Activated T-cell treated with anti-CD3 and anti-CD28 coated beads for 1 hour (primary cell): ENCODE measurements around the gene PDIK1L.
A peak's percentile ranks its signal among the peaks of the same experiment; 100 is the strongest.

Source experiments
- DNase-seq: peaks from one replicate; pipeline ENCODE4 v3.0.0-alpha.2; 2020; ENCODE audit warnings: low read depth

PDIK1L gene

GRCh38 chr1:26111530-26112406 is at the start of gene PDIK1L:
Gene PDIK1L (plus strand): TSS chr1:26111824. CDS start chr1:26114309, 2,485 bp downstream.
- DNase-seq: peak; percentile 94

GRCh38 chr1:26064553-26064952 is 47.1 kb upstream of the PDIK1L start:
- no peak for DNase-seq

DNA sequence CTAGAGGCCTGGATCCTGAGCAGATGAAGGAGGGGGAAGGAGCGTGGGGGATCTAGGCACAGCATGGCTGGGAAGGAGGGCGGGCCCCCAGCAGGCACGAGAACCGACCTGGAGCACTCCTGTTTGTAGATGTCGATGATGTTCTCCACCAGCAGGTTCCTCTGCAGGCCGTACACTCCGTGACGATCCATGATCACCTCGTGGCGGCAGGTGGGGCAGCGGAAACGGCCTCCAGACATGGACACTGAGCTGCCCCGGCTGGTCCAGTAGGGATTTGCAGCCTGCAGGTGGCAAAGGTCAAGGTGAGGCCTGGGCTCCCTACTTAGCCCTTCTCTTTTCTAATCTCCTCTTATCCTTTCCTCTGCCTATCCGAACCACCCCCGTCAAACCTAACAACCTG is 45.5 kb upstream of the PDIK1L start:
- no peak for DNase-seq

- no peak for DNase-seq
Measured at GRCh38 chr1:26066857-26067256, 44.8 kb upstream of the PDIK1L start.

DNA sequence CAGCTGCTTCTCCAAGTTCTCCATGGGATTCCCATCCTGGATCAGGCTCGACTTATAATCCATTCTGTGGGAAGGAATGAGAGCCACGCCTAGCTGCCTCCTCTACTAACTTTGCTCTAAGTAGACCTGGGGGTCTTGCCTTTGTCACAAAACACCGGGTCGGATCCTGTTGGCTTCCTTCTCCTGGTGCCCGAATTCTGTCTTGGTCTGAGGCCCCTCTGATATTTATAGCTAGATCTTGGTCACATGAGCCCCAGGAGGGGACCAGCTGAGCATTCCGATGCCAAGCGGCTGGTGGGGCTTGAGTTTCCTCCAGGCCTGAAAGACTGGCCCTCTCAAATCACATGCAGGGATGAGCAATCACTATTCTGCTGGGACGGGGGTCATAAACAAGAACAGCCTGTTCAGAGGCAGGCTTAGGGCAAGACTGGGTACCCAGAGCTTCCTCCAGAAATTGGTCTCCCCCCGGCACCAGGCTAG is 44.2 kb upstream of the PDIK1L start, which contains the start of gene TRIM63:
Gene TRIM63, minus strand, starts transcription at position 199 of the 480 bp plus-strand sequence. Its CDS starts 136 bp downstream, at position 63.
- DNase-seq: no peak

GRCh38 chr1:26069941-26070295 is 41.7 kb upstream of the PDIK1L start:
- DNase-seq: no peak

DNA sequence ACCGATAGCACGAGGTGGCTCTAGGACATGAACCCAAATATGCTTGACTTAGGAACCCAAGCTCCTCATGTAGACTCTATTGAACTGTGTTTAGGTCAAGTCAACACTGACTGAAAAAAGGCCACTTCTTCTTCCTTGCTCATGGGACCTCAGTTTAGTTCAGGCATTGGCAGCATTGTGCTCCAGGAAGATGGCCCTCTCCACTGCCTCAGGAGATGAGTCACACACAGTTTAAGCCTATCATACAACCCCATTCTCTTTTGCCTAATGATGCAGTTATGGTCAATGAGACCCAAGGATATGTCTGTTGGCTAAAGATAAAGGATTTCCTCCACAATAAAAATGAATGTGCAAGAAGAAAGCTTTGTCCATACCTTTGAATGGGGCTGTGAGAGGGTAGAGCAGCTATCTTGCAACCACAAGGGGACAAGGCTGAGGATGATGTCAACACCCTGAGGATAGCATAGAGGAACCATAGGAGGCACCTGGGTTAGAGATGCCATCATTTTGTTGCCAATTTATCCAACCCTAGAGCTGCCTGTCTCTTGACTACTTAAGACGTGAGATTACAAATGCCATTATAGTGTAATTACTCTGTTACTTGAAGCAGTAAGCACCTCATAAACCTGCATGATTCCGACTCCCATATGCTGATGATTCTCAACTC is 41.2 kb upstream of the PDIK1L start:
- DNase-seq: no peak

- no peak for DNase-seq
Measured at GRCh38 chr1:26070963-26071342, 40.7 kb upstream of the PDIK1L start.

GRCh38 chr1:26072305-26072704 is 39.3 kb upstream of the PDIK1L start:
- DNase-seq: no peak

DNA sequence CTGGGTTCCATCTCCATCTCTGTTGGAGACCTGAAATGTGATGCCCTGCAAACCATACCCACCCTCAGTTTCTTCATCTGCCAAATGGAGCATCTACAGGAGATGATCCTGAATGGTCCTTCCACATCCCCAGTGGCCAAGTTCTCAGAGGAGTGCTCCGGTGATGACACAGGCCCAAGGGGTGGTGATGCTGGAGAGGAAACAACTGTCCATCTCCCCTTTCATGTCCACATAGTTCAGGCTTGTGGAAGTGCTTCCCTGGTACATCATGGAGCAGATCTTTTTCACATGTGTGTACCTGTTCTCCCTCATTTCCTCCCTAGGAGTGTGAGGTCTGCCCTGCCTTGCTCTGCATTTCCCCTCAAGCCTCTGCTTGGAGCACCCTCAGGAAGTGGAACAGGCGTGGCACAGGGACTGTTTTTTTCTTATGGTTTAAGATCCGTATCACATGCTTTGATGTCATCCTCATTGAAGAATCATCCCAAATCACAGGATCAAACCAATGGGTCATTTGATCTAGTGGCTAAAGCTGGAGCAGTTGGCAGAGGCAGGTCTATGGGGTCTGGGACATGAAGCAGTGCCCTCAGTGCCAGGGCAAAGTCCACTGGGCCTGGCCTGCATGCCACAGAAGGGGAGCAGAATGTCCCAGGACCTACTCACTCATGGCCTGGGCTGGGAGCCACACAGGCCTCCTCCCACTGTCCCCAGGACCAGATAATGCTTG is 36.0 kb upstream of the PDIK1L start:
- no peak for DNase-seq

GRCh38 chr1:26077524-26077923 is 34.1 kb upstream of the PDIK1L start:
- DNase-seq: no peak

GRCh38 chr1:26078286-26079177 is 33.1 kb upstream of the PDIK1L start:
- DNase-seq: no peak

DNA sequence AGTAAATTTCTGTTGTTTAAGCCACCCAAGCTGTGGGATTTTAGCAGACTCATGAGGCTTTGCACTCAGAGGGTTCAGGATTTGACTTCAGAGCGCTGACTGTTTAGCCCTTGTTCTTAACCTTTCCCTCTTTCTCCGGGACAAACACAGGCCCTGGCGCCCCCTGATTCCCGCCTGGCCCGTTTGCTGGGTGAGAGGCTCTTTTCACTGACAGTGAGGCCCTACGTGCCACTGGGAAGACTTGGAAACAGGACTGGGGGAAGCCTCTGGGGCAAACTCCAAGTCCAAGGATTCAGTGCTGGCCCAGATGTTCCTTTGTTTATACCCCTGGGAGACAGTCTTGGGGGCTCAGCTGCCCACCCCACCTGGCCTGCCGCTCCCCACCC is 32.5 kb upstream of the PDIK1L start:
- DNase-seq: no peak

DNA sequence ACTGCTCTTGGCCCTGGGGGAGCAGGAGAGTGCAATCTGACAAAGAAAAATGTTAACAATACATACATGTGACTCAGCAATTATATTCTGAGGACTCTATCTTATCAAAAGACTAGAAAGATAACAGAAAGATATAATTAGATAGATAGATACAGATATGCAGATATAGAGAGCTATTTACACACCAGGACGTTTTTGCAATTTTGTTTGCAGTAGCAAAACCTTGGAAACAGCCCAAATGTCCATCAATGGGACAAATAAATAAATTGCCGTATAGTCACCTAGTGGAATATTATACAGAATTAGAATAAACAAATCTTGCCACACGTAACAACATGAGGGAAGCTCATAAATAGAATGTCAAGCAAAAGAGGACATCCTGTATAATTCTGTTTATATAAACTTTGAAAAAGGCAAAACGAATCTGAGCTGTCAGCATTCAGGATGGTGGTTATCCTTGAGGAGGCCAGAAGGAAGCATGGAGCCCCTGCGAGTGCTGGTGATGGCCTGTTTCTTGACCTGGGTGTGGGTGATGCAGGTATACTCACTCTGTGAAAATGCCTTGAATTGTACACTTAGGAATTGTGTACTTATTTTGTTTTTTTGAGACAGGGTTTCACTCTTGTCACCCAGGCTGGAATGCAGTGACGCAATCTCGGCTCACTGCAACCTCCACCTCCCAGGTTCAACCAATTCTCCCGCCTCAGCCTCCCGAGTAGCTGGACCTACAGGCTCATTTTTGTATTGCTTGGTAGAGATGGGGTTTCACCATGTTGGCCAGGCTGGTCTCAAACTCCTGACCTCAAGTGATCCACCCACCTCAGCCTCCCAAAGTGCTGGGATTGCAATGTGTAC is 31.4 kb upstream of the PDIK1L start:
- DNase-seq: no peak

DNA sequence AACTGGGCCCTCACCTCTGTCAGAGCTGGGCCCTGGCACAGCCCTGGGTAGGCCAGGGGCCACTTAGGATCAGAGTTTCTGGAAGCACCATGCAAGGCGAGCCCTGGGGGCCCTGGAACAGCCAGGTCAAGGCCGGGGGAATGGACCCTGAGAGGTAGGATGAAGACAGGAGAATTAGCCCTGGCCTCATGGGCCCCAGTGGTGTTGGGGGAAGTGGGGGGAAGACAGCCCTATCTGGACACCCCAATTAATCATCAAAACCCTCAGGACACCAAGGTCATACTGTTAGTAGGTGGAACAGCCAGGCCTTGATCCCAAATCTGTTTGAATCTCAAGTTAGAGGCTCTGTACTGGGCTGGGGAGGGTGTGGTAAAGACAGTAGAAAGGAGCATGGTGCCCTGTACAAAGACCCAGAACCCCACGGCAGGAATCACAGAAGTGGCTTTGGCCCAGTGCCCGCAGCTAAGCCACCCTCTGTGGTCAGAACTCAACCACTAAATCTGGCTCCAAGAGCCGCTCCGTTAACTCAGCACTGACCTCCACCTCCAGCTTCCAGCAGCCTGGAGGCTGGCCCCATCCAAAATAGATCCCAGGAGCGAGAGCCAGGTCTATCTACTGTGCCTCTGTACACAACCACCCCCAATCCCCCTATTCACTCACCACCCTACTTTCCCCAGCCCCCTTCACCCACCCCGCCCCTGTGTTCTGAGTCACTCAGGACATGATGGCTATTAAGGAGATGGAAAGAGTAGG is 30.2 kb upstream of the PDIK1L start:
- DNase-seq: no peak

GRCh38 chr1:26082020-26082350 is 29.6 kb upstream of the PDIK1L start:
- no peak for DNase-seq

GRCh38 chr1:26083208-26083607 is 28.4 kb upstream of the PDIK1L start:
- no peak for DNase-seq

GRCh38 chr1:26084091-26084561 is 27.5 kb upstream of the PDIK1L start:
- no peak for DNase-seq

DNA sequence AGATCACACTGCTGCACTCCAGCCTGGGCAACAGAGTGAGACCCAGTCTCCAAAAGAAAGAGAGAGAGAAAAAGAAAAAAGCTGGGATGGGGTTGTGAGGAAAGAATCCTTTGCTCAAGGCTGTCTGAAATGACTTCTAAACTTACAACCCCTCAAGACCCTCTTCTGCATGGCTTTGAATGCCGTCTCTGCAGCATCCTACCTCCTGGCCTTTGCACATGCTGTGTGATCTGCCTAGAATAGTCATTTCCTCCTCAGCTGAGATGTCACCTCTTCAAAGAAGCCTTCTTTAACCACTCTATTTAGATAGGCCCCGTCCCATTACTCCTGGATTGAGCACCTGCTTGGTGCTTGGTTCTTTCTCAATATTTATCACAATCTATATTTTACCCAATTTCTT is 26.8 kb upstream of the PDIK1L start:
- DNase-seq: no peak

DNA sequence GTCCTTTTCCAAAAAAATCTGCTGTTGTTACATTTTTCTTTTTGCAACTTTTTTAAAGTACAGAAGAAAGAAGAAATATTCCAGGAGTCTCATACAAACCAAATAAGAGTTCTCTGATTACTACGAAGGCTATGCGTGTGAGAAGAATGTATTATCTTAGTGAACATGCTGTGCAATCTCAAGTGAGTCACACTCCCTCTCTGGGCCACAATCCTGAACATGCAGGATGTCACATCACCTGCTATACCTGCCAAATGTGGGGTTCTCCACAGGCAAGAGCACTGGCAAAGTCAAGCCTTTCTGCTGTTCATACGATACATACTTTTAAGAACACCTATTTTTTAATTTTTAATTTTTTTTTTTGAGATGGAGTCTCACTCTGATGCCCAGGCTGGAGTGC is 22.5 kb upstream of the PDIK1L start:
- DNase-seq: no peak
